ENCODE data around the gene NRIP3. TPM values are rescaled to one million over a fixed set of nuclear protein-coding genes. Genes with fewer than 3 reads are reported as not detected.

The NRIP3 gene
- total and polyA plus RNA-seq, 2 donors (not counting 3 experiments of a cell fraction or from before 2014, with no cell fraction given), result 3.7 to 9.9 TPM

- H3K9ac ChIP-seq (replicated peaks; ENCODE audit: extremely low read depth, insufficient read depth, low read length), result no peak overlapping the region
- dilution Hi-C loops (cut with MboI; ENCODE audit: extremely low pct_ligation_motif_present, low sequenced_read_pairs) (no loop called here), intact Hi-C loops (cut with micrococcal nuclease) (loop anchor here (5.0 to 10.0 kb wide), 5 partner anchors 102 to 1305 kb away; partner anchors contain the start of gene IPO7)
- H3K79me2 ChIP-seq (ENCODE audit: control insufficient read depth, insufficient read depth, low read length), result no peaks in the 10 kb centered on the region
- H3K4me2 ChIP-seq (ENCODE audit: insufficient read depth, low read length), result no peak overlapping the region
- no peak for TF ChIP-seq FOS (IDR thresholded peaks at IDR 0.05; ENCODE audit: borderline replicate concordance, insufficient read depth, low read length)
- no peak for TF ChIP-seq POLR2AphosphoS5 (IDR thresholded peaks at IDR 0.05; ENCODE audit: insufficient read depth, low read depth, low read length)
- no peak for TF ChIP-seq GATA2 (IDR thresholded peaks at IDR 0.05; ENCODE audit: insufficient read depth, insufficient read length, low read depth, low read length)
- no peak for TF ChIP-seq MAX (IDR thresholded peaks at IDR 0.05; ENCODE audit: insufficient read depth, insufficient read length)
- TF ChIP-seq EZH2 (IDR thresholded peaks at IDR 0.05; ENCODE audit: borderline replicate concordance, low read depth, low read length, severe bottlenecking), result no peak
- TF ChIP-seq, protein P1, sequence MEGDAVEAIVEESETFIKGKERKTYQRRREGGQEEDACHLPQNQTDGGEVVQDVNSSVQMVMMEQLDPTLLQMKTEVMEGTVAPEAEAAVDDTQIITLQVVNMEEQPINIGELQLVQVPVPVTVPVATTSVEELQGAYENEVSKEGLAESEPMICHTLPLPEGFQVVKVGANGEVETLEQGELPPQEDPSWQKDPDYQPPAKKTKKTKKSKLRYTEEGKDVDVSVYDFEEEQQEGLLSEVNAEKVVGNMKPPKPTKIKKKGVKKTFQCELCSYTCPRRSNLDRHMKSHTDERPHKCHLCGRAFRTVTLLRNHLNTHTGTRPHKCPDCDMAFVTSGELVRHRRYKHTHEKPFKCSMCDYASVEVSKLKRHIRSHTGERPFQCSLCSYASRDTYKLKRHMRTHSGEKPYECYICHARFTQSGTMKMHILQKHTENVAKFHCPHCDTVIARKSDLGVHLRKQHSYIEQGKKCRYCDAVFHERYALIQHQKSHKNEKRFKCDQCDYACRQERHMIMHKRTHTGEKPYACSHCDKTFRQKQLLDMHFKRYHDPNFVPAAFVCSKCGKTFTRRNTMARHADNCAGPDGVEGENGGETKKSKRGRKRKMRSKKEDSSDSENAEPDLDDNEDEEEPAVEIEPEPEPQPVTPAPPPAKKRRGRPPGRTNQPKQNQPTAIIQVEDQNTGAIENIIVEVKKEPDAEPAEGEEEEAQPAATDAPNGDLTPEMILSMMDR (IDR thresholded peaks at IDR 0.05; ENCODE audit: extremely low read depth in 1 of 2, insufficient read depth in 1 of 2, low read depth in 1 of 2, low read length in 2 of 2), result no peak
- TF ChIP-seq MYC (IDR thresholded peaks at IDR 0.05; ENCODE audit: low read depth, low read length), result no peak
- TF ChIP-seq POLR2A (IDR thresholded peaks at IDR 0.05; ENCODE audit: low read depth, low read length), result no peak
- TF ChIP-seq JUN (IDR thresholded peaks at IDR 0.05; ENCODE audit: borderline replicate concordance, insufficient read depth, insufficient read length, low read depth), result no peak
- H3K27ac ChIP-seq (ENCODE audit: insufficient read depth, low read depth, low read length), result no peak overlapping the region
- peaks cover 4 to 6% of the 10 kb centered on the region in 2 experiments for H3K27me3 ChIP-seq (ENCODE audit: control insufficient read depth in 2 of 2, insufficient read depth in 2 of 2, low read length in 2 of 2)
- ChIA-PET CTCF (interaction anchor here (1.6 to 7.0 kb wide), 2 partner anchors 118 to 119 kb away, joined by 6 to 248 read pairs; no protein-coding TSS in a partner anchor), POLR2A (no interaction called here)
- H3K9me1 ChIP-seq (replicated peaks; ENCODE audit: control insufficient read depth, extremely low read depth, insufficient read depth, low read length), result no peaks in the 10 kb centered on the region
- no peak for DNase-seq (ENCODE audit: low read depth, low spot score)
- no peaks in the 10 kb centered on the region for H3K9me3 ChIP-seq (replicated peaks; ENCODE audit: control insufficient read depth, insufficient read depth, low read length)
- no peak for FAIRE-seq
- H3K4me3 ChIP-seq (replicated peaks in 1 of 3; ENCODE audit: insufficient read depth in 1 of 3, low read depth in 1 of 3, low read length in 3 of 3), result no peak overlapping the region
- peaks cover 13% of the 10 kb centered on the region for H3K4me1 ChIP-seq (ENCODE audit: control insufficient read depth, extremely low read depth, insufficient read depth, low read length)
- no peak overlapping the region for H2AFZ ChIP-seq (ENCODE audit: low read depth, low read length)
- H3K36me3 ChIP-seq (ENCODE audit: control insufficient read depth in 2 of 2, extremely low read depth in 1 of 2, insufficient read depth in 2 of 2, low read length in 2 of 2), result no peaks in the 10 kb centered on the region
- no TSS peak for BruUV-seq (replicated peaks)
- H4K20me1 ChIP-seq (replicated peaks; ENCODE audit: control insufficient read depth, extremely low read depth, insufficient read depth, low read length), result no peaks in the 10 kb centered on the region
Observed at GRCh38 chr11:9019861-9020260, 16.1 kb upstream of the NRIP3 start.

All from endothelial cell of umbilical vein (primary cell).